ENCODE results near the gene EIF6.

- TF ChIP-seq CTCF (conservative IDR thresholded peaks at IDR 0.05 in 1 of 2, IDR thresholded peaks at IDR 0.05 in 1 of 2; ENCODE audit: low read depth in 1 of 2, low read length in 2 of 2), result no peak
- no peak for TF ChIP-seq EZH2 (IDR thresholded peaks at IDR 0.05; ENCODE audit: low read length, missing control alignments)
Observed at GRCh38 chr20:35319192-35319870, 34.8 kb upstream of the EIF6 start.
